ENCODE data around the gene HMGN1. TPM values are rescaled to one million over a fixed set of nuclear protein-coding genes. Genes with fewer than 3 reads are reported as not detected.
A peak's percentile ranks its signal among the peaks of the same experiment; 100 is the strongest.
"Not testable (repeated sequence)": the region's sequence is repeated elsewhere in the genome, so short reads cannot be mapped to it uniquely, and the experiment has no call there.

Gene HMGN1
- 201 and 206 TPM in 2 replicates for total RNA-seq (2014; rRNA removed; shearing (Covaris generic))
- polyA plus RNA-seq (2014; cell fraction: nucleus; rRNA removed), result 447 and 481 TPM in 2 replicates

- peak; percentile 43 for DNase-seq (ENCODE audit: extremely low read depth, low read depth)
These were observed at the start of gene HMGN1 for GRCh38 chr21:39348355-39349210. Gene HMGN1 (minus strand): TSS chr21:39349088. CDS start chr21:39348917, 171 bp downstream.

DNA sequence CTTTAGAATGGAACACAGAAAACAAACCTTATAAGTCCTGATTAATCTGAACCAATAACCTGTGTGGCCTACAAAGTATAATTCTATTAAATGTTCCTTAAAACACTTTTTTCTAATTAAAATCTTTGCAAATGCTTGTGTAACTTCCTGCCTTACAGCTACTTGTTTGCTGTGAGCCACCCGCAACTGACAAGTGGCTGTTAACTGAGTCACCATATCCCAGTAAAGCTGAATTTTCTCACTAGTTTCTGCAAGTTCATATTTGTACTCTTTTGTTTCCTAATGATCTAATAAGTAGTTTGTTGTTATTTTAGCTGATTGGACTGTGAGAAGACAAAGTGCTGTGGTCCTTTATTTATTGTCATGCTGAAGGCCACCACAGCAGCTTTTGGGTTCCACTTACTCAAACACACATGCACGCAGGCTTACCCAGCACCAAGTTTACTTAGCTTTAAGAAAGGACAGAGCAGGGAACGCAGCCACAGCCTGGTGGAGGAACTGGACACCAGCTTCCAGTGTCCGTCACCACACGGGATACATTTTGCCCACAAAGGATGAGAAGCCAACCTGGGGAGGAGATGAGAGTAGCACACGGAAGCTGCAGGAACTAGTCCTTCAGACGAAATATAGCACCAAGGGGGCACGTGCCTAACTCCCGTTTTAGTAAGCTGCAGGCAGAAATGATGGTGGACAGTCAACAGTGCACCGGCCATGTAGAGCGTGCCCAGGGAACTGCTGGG is 48.9 kb upstream of the HMGN1 start:
- no peak for DNase-seq (ENCODE audit: extremely low read depth, low read depth)

- no peak for DNase-seq (ENCODE audit: extremely low read depth, low read depth)
These were observed 44.1 kb upstream of the HMGN1 start for GRCh38 chr21:39392981-39393380.

DNA sequence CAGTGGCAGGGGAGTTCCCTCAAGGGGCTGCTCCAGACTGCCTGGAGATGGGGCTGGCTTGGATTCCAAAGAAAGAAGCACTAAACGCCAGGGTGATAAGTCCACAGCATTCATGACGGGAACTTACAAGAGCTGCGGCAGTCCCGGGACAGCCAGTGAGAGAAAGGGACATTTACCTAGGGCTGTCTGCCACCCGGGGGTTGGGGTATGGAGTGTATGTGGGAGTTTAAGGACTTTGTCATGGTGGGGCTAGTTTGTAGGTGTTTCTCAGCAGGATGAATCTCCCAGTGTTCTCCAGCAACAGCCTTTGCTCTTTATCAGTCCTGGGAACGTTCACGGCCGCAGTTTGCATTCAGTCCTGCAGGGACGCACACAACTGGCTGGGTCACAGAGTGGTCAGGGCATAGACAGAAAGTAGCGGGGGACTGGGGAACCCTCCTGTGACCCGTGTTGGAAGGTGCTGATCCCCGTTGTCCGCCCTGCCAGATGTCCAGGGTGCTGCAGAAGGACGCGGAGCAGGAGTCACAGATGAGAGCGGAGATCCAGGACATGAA is 41.4 kb upstream of the HMGN1 start:
- no peak for DNase-seq (ENCODE audit: extremely low read depth, low read depth)

DNA sequence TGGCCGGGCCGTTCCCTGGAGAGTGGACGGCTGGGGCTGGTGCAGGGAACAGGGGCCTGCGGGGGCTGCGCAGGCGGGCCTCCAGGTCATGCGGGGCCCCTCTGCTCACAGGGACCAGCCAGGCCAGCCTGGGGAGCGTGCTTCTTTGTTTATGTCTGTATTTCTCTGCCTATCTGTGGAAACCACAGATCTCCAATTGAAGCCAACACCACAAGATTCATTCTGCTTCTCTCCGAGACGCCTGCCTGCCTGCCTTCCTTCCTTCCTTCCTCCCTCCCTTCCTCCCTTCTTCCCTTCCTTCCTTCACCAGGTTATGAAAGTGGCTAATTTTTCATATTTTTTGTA is 39.9 kb upstream of the HMGN1 start:
- no peak for DNase-seq (ENCODE audit: extremely low read depth, low read depth)

- DNase-seq (ENCODE audit: extremely low read depth, low read depth), result peak; percentile 67
These were observed 39.3 kb upstream of the HMGN1 start for GRCh38 chr21:39388038-39388810.

- DNase-seq (ENCODE audit: extremely low read depth, low read depth), result peak; percentile 55
These were observed 38.7 kb upstream of the HMGN1 start for GRCh38 chr21:39387461-39388037.

DNA sequence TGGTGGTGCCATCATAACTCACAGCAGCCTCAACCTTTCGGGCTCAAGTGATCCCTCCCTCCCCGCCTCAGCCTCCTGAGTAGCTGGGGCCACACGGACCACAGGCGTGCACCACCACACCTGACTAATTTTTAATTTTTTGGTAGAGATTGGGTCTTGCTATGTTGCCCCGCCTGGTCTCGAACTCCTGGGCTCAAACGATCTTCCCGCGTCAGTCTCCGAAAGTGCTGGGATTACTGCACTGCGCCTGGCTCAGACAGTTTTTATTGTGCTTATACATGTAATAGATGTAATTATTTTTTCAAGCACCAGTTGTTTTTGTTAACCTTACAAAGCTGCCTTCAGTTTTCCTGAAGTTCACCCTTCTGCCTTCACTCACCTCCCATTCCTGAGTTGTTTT is 38.0 kb upstream of the HMGN1 start:
- no peak for DNase-seq (ENCODE audit: extremely low read depth, low read depth)

DNA sequence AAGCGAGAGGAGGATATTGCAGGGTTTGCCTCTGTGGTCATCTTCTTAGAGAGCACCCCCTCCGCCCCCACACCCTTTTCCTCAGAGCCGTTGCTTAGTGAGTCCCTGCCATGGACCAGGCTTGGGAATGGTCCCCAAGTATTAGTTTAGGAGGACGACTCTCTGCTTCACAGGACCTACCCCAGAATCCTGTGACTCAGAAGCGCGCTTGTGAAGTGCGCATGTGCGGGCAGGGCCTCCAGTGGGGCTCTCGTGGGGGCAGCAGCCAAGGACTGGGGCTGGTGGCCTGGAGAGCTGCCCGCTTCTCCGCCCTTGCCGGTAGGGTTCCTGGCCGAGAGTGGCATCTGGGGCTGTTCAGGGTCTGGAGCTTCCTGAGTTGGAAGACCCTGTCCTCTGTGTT is 37.3 kb upstream of the HMGN1 start:
- DNase-seq (ENCODE audit: extremely low read depth, low read depth), result no peak

- peak; percentile 32 for DNase-seq (ENCODE audit: extremely low read depth, low read depth)
These were observed 36.6 kb upstream of the HMGN1 start for GRCh38 chr21:39385299-39386145.

- DNase-seq (ENCODE audit: extremely low read depth, low read depth), result no peak
These were observed 35.9 kb upstream of the HMGN1 start for GRCh38 chr21:39384674-39385298.

DNA sequence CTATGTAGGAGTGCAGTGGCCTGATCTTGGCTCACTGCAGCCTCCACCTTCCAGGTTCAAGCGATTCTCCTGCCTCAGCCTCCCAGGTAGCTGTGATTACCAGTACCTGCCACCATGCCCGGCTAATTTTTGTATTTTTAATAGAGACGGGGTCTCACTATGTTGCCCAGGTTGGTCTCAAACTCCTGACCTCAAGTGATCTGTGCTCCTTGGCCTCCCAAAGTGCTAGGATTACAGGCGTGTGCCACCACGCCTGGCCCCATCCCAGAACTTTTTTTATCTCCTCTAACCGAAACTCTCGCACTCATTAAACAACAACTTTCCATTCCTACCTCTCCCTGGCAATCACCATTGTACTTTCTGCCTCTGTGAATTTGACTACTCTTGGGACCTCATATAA is 33.2 kb upstream of the HMGN1 start:
- DNase-seq (ENCODE audit: extremely low read depth, low read depth), result not testable (repeated sequence)

GRCh38 chr21:39381009-39381408 is 32.1 kb upstream of the HMGN1 start:
- no peak for DNase-seq (ENCODE audit: extremely low read depth, low read depth)

- DNase-seq (ENCODE audit: extremely low read depth, low read depth), result peak; percentile 81
These were observed 31.4 kb upstream of the HMGN1 start for GRCh38 chr21:39379986-39380891.

- DNase-seq (ENCODE audit: extremely low read depth, low read depth), result no peak
These were observed 28.7 kb upstream of the HMGN1 start for GRCh38 chr21:39377444-39378050.

DNA sequence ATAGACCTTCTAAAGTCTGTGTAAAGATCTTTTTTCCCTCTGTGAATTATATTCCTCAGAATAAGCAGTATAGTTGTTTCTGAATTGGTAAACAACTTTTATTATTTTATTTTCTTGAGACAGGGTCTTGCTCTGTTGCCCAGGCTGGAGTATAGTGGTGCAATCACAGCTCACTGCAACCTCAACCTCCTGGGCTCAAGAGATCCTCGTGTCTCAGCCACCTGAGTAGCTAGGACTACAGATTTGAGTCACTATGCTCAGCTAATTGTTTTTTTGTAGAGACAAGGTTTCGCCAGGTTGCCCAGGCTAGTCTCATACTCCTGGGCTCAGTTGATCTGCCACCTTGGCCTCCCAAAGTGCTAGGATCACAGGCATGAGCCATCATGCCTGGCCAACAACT is 26.6 kb upstream of the HMGN1 start:
- no peak for DNase-seq (ENCODE audit: extremely low read depth, low read depth)

GRCh38 chr21:39374046-39374445 is 25.2 kb upstream of the HMGN1 start:
- no peak for DNase-seq (ENCODE audit: extremely low read depth, low read depth)

DNA sequence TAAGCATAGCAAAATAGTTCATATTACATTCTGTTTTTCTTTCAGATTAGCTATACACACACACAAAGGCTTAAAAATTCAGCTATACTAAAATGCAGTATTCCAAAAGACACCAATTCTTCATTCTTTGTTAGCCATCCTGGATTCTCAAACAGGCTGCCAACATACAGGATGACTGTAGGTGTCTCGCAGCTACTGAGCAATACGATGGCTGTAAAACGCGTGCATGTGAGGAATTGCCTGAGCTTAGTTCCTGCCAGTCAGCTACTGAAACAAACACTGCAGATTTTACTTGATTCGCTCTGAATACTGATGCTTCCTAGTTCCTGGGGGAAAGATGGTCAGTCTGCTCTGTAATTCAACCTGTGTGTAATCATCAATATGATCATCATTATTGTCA is 24.7 kb upstream of the HMGN1 start:
- DNase-seq (ENCODE audit: extremely low read depth, low read depth), result no peak

Data from NCI-H460 (cell line).